NCI-H2107 (cell line): ENCODE data around the gene SRPX.

Experiments
- DNase-seq: peaks from one replicate; lab custom pipeline; 2025; lab: John Stamatoyannopoulos, UW

The SRPX gene

GRCh38 chrX:38206542-38206941, 14.1 kb downstream of the SRPX start:
- DNase-seq: no peak

- no peak for DNase-seq
These were observed 14.6 kb downstream of the SRPX start for GRCh38 chrX:38206036-38206435.

GRCh38 chrX:38205039-38205438, 15.6 kb downstream of the SRPX start:
- no peak for DNase-seq

GRCh38 chrX:38192007-38192810, 28.5 kb downstream of the SRPX start:
- no peak for DNase-seq

- DNase-seq: no peak
These were observed 31.0 kb downstream of the SRPX start for GRCh38 chrX:38189431-38190250.

GRCh38 chrX:38183596-38183995, 37.1 kb downstream of the SRPX start:
- DNase-seq: no peak

- no peak for DNase-seq
These were observed 39.3 kb downstream of the SRPX start for GRCh38 chrX:38181357-38181756.

- no peak for DNase-seq
These were observed 42.3 kb downstream of the SRPX start for GRCh38 chrX:38178396-38178795.

GRCh38 chrX:38175139-38175538, 45.5 kb downstream of the SRPX start:
- peak; percentile 8 for DNase-seq

- no peak for DNase-seq
These were observed 48.1 kb downstream of the SRPX start for GRCh38 chrX:38172596-38172995.

- no peak for DNase-seq
These were observed 50.1 kb downstream of the SRPX start for GRCh38 chrX:38170556-38170955.

- peak; percentile 11 for DNase-seq
These were observed 54.1 kb downstream of the SRPX start for GRCh38 chrX:38166478-38167083.

- DNase-seq: no peak
These were observed 55.6 kb downstream of the SRPX start for GRCh38 chrX:38165023-38165422.

- DNase-seq: no peak
These were observed 57.5 kb downstream of the SRPX start for GRCh38 chrX:38163193-38163592.

GRCh38 chrX:38156838-38157237, 63.8 kb downstream of the SRPX start:
- DNase-seq: no peak

- DNase-seq: no peak
These were observed 65.9 kb downstream of the SRPX start for GRCh38 chrX:38154818-38155217.

GRCh38 chrX:38154340-38154739, 66.3 kb downstream of the SRPX start:
- DNase-seq: no peak

GRCh38 chrX:38151441-38151840, 69.2 kb downstream of the SRPX start:
- DNase-seq: no peak

- no peak for DNase-seq
These were observed 69.7 kb downstream of the SRPX start for GRCh38 chrX:38150993-38151392.

GRCh38 chrX:38149016-38149415, 71.7 kb downstream of the SRPX start:
- DNase-seq: no peak

- no peak for DNase-seq
These were observed 78.1 kb downstream of the SRPX start for GRCh38 chrX:38142610-38143009.

GRCh38 chrX:38138900-38139299, 81.8 kb downstream of the SRPX start:
- no peak for DNase-seq
